GM10847 (cell line): Measurements from ENCODE around the gene TMEM121.

ENCODE experiments used
- POLR2A ChIP-seq: IDR thresholded peaks from 2 replicates; pipeline ENCODE4 v1.6.1; 2011; ENCODE audit not compliant: insufficient read length; ENCODE audit errors: extremely low read depth

The TMEM121 gene

GRCh38 chr14:105536691-105537579 is 10.6 kb downstream of the TMEM121 start:
- no peak for TF ChIP-seq POLR2A

GRCh38 chr14:105537580-105538474 is 11.4 kb downstream of the TMEM121 start:
- TF ChIP-seq POLR2A, result no peak

- TF ChIP-seq POLR2A, result no peak
Observed at GRCh38 chr14:105538481-105539049, 12.2 kb downstream of the TMEM121 start.

- TF ChIP-seq POLR2A, result no peak
Observed at GRCh38 chr14:105540811-105541210, 14.4 kb downstream of the TMEM121 start.

GRCh38 chr14:105541218-105541875 is 15.0 kb downstream of the TMEM121 start:
- TF ChIP-seq POLR2A, result no peak

GRCh38 chr14:105547741-105548169 is 21.4 kb downstream of the TMEM121 start:
- no peak for TF ChIP-seq POLR2A

- TF ChIP-seq POLR2A, result no peak
Observed at GRCh38 chr14:105549481-105549880, 23.1 kb downstream of the TMEM121 start.

GRCh38 chr14:105554022-105554421 is 27.6 kb downstream of the TMEM121 start:
- TF ChIP-seq POLR2A, result no peak

GRCh38 chr14:105554523-105554922 is 28.1 kb downstream of the TMEM121 start:
- TF ChIP-seq POLR2A, result no peak

GRCh38 chr14:105562713-105563346 is 36.4 kb downstream of the TMEM121 start:
- no peak for TF ChIP-seq POLR2A

- TF ChIP-seq POLR2A, result no peak
Observed at GRCh38 chr14:105563347-105563737, 37.0 kb downstream of the TMEM121 start.

GRCh38 chr14:105568859-105569766 is 42.7 kb downstream of the TMEM121 start:
- no peak for TF ChIP-seq POLR2A

- no peak for TF ChIP-seq POLR2A
Observed at GRCh38 chr14:105570482-105570881, 44.1 kb downstream of the TMEM121 start.

- no peak for TF ChIP-seq POLR2A
Observed at GRCh38 chr14:105576525-105577088, 50.2 kb downstream of the TMEM121 start.
